Gastroesophageal sphincter (tissue), 4 donors: ENCODE data around the gene REC114. TPM values are rescaled to one million over a fixed set of nuclear protein-coding genes. Genes with fewer than 3 reads are reported as not detected.

Source experiments
- ATAC-seq: fragments of 150-250 bp; one replicate; pipeline ENCODE4 v1.9.1; 2016; ENCODE audit warnings: mild to moderate bottlenecking, moderate library complexity
- H3K27ac ChIP-seq, 4 donors: fragments of 200-600 bp; sonication (generic) in 3 of 4; 1 replicate in 3 of 4; 2 replicates in 1 of 4; pipeline ENCODE4 v1.5.1; 2016 to 2019
- H3K27me3 ChIP-seq: fragments of 200-600 bp; sonication (generic); one replicate; pipeline ENCODE4 v1.5.1; 2019
- H3K36me3 ChIP-seq, 2 donors: fragments of 200-600 bp; sonication (generic); one replicate each; pipeline ENCODE4 v1.5.1; 2019; ENCODE audit warnings: control low read depth in 1 of 2
- H3K4me1 ChIP-seq, 3 donors: fragments of 200-600 bp; sonication (generic); 1 replicate in 2 of 3; 2 replicates in 1 of 3; pipeline ENCODE4 v1.5.1; 2016 to 2019; ENCODE audit warnings: control low read depth in 2 of 3
- H3K4me3 ChIP-seq, 2 donors: fragments of 200-600 bp; sonication (generic); one replicate each; pipeline ENCODE4 v1.5.1; 2019; ENCODE audit warnings: mild to moderate bottlenecking in 1 of 2, moderate library complexity in 1 of 2
- H3K9me3 ChIP-seq, 3 donors: fragments of 200-600 bp; sonication (generic); one replicate each; pipeline ENCODE4 v1.5.1; 2017 to 2019; ENCODE audit warnings: control low read depth in 2 of 3
- CTCF ChIP-seq, 4 experiments: fragments of 200-600 bp in 2 of 4; fragments of 450-650 bp in 2 of 4; sonication (generic) in 1 of 4; IDR thresholded peaks; one replicate each; pipeline ENCODE4 v1.5.1; 2017 to 2019; ENCODE audit warnings: antibody characterized with exemption in 4 of 4, mild to moderate bottlenecking in 2 of 4, moderate library complexity in 2 of 4
- EP300 ChIP-seq: sonication (generic); formaldehyde crosslinking; IDR thresholded peaks from one replicate; pipeline ENCODE4 v1.6.1; 2017; ENCODE audit warnings: antibody characterized with exemption, mild to moderate bottlenecking
- POLR2A ChIP-seq, 2 donors: fragments of 450-650 bp; IDR thresholded peaks; one replicate each; pipeline ENCODE4 v1.6.1; 2017; ENCODE audit warnings: antibody characterized with exemption in 2 of 2, mild to moderate bottlenecking in 2 of 2, moderate library complexity in 1 of 2
- POLR2AphosphoS5 ChIP-seq: sonication (generic); formaldehyde crosslinking; IDR thresholded peaks from one replicate; pipeline ENCODE4 v1.6.1; 2017; ENCODE audit warnings: antibody characterized with exemption
- WGBS, 2 donors: methylation state at CpG; one replicate each; pipeline ENCODE4 v1.1.5; 2018; ENCODE audit warnings: low coverage in 1 of 2; 5-methylcytosine and 5-hydroxymethylcytosine counted together
- total RNA-seq, 4 donors: library from RNA; depleted of rRNA; stranded (reverse); fragments of >200 nt; gene quantifications; one replicate each; pipeline ENCODE4 v1.1.0, GENCODE V29; 2016

REC114 gene
- total RNA-seq, 4 donors from 2014 or later, result not detected

- 53% methylated on average over 3 of the region's 3 CpGs for WGBS, 2 donors
- H3K4me1 ChIP-seq, result no peaks in the 10 kb centered on the region
- H3K27ac ChIP-seq, result no peak overlapping the region
- no peaks in the 10 kb centered on the region for H3K9me3 ChIP-seq
- H3K27me3 ChIP-seq, result no peaks in the 10 kb centered on the region
- TF ChIP-seq EP300, result no peak
- H3K36me3 ChIP-seq, result peaks cover 0 to 6% of the 10 kb centered on the region in 2 donors
- H3K4me3 ChIP-seq, result no peak overlapping the region
- no peak for ATAC-seq
These were observed 87.7 kb downstream of the REC114 start for GRCh38 chr15:73530649-73531048.

DNA sequence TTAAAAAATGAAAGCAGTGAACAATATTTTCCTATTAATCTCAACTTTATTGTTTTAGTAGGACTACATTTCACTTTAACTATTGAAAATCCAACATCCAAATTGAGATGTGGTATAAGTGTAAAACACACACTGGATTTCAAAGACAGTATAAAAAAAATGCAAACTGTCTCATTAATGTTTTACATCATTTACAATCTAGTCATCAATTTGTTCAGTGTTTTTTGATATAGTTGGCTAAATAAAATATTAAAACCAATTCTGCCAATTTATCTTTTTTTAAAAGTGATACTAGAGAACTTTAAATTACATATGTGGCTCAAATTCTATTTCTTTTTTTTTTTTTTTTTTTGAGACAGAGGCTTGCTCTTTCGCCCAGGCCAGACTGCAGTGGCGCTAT, 95.2 kb downstream of the REC114 start:
- Histone ChIP-seq H3K4me1 (no peaks in the 10 kb centered on the region), H3K9me3 (no peaks in the 10 kb centered on the region), H3K36me3 (peaks cover 0 to 3% of the 10 kb centered on the region in 2 donors), H3K27me3 (no peaks in the 10 kb centered on the region), H3K27ac (no peak overlapping the region), H3K4me3 (no peak overlapping the region)
- TF ChIP-seq EP300 (no peak), POLR2AphosphoS5 (no peak), POLR2A (IDR thresholded peaks at IDR 0.05) (no peak), CTCF (IDR thresholded peaks at IDR 0.05) (no peak)
- no peak for ATAC-seq
- WGBS, 2 donors, result 93% methylated on average over 2 of the region's 2 CpGs; no CpG with 5 or more reads in 1 of the 2 donors

GRCh38 chr15:73538563-73539211, 95.7 kb downstream of the REC114 start:
- TF ChIP-seq POLR2A (IDR thresholded peaks at IDR 0.05), result no peak
- TF ChIP-seq CTCF (IDR thresholded peaks at IDR 0.05), result no peak
- TF ChIP-seq POLR2AphosphoS5, result no peak
- TF ChIP-seq EP300, result no peak
- H3K36me3 ChIP-seq, result peaks cover 0 to 3% of the 10 kb centered on the region in 2 donors
- no peak overlapping the region for H3K27ac ChIP-seq
- H3K27me3 ChIP-seq, result no peaks in the 10 kb centered on the region
- no peak overlapping the region for H3K4me3 ChIP-seq
- WGBS, 2 donors, result 99% methylated on average over 5 to 10 of the region's 10 CpGs
- H3K4me1 ChIP-seq, result no peaks in the 10 kb centered on the region
- no peak for ATAC-seq
- no peaks in the 10 kb centered on the region for H3K9me3 ChIP-seq

- ATAC-seq, result no peak
- Histone ChIP-seq H3K4me1 (no peaks in the 10 kb centered on the region), H3K27ac (no peak overlapping the region), H3K36me3 (peaks cover 0 to 3% of the 10 kb centered on the region in 2 donors), H3K27me3 (no peaks in the 10 kb centered on the region), H3K9me3 (no peaks in the 10 kb centered on the region), H3K4me3 (no peak overlapping the region)
- TF ChIP-seq CTCF (IDR thresholded peaks at IDR 0.05) (no peak), POLR2A (IDR thresholded peaks at IDR 0.05) (no peak), EP300 (no peak), POLR2AphosphoS5 (no peak)
- 73 to 96% methylated on average over 4 to 6 of the region's 9 CpGs for WGBS, 2 donors
These were observed 96.5 kb downstream of the REC114 start for GRCh38 chr15:73539212-73540128.

DNA sequence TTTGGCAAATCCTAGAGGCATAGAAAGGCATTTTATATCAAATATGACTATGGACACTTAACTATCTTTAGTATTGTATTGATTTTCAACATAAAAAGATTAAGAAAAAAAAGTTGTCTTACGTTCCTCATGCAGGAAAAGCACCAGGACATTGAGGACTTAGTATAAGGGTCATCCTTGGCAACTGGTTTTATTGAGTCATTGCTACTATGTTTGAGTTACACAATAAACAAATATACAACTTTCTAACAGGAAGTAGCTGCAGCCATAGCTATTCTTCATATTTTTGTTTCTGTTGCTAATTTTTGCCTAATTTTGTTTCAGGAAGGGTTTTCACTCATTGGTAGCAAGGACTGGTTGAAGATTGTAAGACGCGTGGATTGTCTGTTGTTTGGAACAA, 97.2 kb downstream of the REC114 start:
- no peak overlapping the region for H3K27ac ChIP-seq
- H3K27me3 ChIP-seq, result no peaks in the 10 kb centered on the region
- no peak overlapping the region for H3K4me3 ChIP-seq
- no peaks in the 10 kb centered on the region for H3K9me3 ChIP-seq
- no peaks in the 10 kb centered on the region for H3K4me1 ChIP-seq
- 59 to 90% methylated on average over 3 of the region's 3 CpGs for WGBS, 2 donors
- H3K36me3 ChIP-seq, result peaks cover 0 to 3% of the 10 kb centered on the region in 2 donors
- no peak for ATAC-seq
- TF ChIP-seq POLR2AphosphoS5 (no peak), CTCF (IDR thresholded peaks at IDR 0.05) (no peak), POLR2A (IDR thresholded peaks at IDR 0.05) (no peak), EP300 (no peak)
